ENCODE measurements around the gene CABP4. TPM values are rescaled to one million over a fixed set of nuclear protein-coding genes. Genes with fewer than 3 reads are reported as not detected.

The CABP4 gene
- total and polyA plus RNA-seq, 10 of the 15 experiments (the other 5 are each of a cell fraction or from before 2014, with no cell fraction given): 0.04 to 0.41 (median 0.14) TPM; not detected in 2

DNA sequence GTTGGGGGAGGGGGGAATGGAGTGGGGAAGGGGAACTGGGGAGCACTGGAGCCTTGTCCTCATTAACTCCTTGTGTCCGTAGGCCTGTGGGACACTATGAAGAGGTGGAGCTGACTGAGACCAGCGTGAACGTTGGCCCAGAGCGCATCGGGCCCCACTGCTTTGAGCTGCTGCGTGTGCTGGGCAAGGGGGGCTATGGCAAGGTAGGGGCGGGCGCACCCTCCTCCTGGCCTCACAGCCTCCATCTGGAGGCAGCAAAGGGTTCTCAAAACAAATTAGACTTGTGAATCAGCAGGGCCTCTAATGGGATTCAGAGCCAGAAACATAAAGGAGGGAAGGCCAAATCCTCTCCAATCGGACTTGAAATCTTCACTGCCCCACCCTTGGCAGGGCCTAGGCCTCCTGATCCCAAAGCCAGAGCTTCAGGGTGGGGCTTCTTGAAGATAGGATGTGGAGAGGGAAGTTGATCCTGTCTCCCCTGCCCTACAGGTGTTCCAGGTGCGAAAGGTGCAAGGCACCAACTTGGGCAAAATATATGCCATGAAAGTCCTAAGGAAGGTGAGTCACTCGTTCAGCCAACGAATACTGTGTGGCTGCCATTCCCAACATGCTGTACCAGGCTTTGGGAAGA, 26.0 kb upstream of the CABP4 start:
- intact Hi-C loops (cut with micrococcal nuclease; ENCODE audit: unreplicated experiment): no loop called here
- no peak overlapping the region for H2AFZ ChIP-seq (ENCODE audit: control insufficient read depth, low read depth, low read length)

More for the DNA sequence above, 26.0 kb upstream of the CABP4 start:
- WGBS (ENCODE audit: insufficient coverage, insufficient replicate concordance, low lambda C conversion rate, missing lambda C conversion rate): 33% methylated on average over 12 of the region's 12 CpGs
- Histone ChIP-seq H4K20me1 (ENCODE audit: control insufficient read depth, insufficient read depth) (no peaks in the 10 kb centered on the region), H3K36me3 (ENCODE audit: control insufficient read depth in 2 of 2, insufficient read depth in 2 of 2, low read length in 1 of 2) (peaks cover 2 to 5% of the 10 kb centered on the region in 2 experiments; a peak in 3 of 4 replicates), H3K27ac (ENCODE audit: control insufficient read depth, insufficient read depth) (peak overlapping the region; percentile 69), H3K79me2 (ENCODE audit: control insufficient read depth, insufficient read depth, low read length) (peaks cover 24% of the 10 kb centered on the region), H3K4me2 (ENCODE audit: control insufficient read depth, insufficient read depth) (peak overlapping the region; percentile 81), H3K4me1 (ENCODE audit: control insufficient read depth, insufficient read depth, low read length) (peaks cover 7% of the 10 kb centered on the region), H3K9me3 (replicated peaks; ENCODE audit: control insufficient read depth, insufficient read depth, low read length) (no peaks in the 10 kb centered on the region), H3K27me3 (replicated peaks in 1 of 2; ENCODE audit: control insufficient read depth in 2 of 2, insufficient read depth in 2 of 2, low read length in 1 of 2) (no peaks in the 10 kb centered on the region), H3K4me3 (peak overlapping the region; percentile 100), H3K9ac (ENCODE audit: control insufficient read depth, insufficient read depth, low read length) (peak overlapping the region; percentile 93)
- ChIA-PET SMC1A (ENCODE audit: uncharacterized antibody, unreplicated experiment) (interaction anchor here (1.0 to 1.7 kb wide), 2 partner anchors 28 to 30 kb away, joined by 3 to 10 read pairs; partner anchors contain the start of gene PPP1CA), POLR2A (interaction anchor here (0.6 to 4.4 kb wide), 15 partner anchors 9 to 76 kb away, joined by 3 to 28 read pairs (median 4); partner anchors contain the start of genes AIP, CORO1B, PPP1CA and PTPRCAP), CTCF (interaction anchor here (1.1 to 1.2 kb wide), 3 partner anchors 8 to 199 kb away, joined by 3 to 4 read pairs (median 3); partner anchors contain the start of genes PPP1CA and PTPRCAP), RAD21 (ENCODE audit: unreplicated experiment) (interaction anchor here (1.3 to 2.1 kb wide), 5 partner anchors 8 to 83 kb away, joined by 3 to 8 read pairs (median 5); partner anchors contain the start of genes PTPRCAP and TBC1D10C)
- TF ChIP-seq EGR1 (IDR thresholded peaks at IDR 0.05; ENCODE audit: borderline replicate concordance in 1 of 2, low read depth in 2 of 2, low read length in 2 of 2) (no peak), POLR2A (IDR thresholded peaks at IDR 0.05; ENCODE audit: low read depth, low read length) (no peak; the same call in 1 of the 2 replicates), POLR2AphosphoS5 (IDR thresholded peaks at IDR 0.05; ENCODE audit: low read length) (peak; percentile 59; the same call in 1 of the 2 replicates), EZH2 (IDR thresholded peaks at IDR 0.05; ENCODE audit: borderline replicate concordance, control insufficient read depth, low read depth, low read length) (no peak), TAF1 (IDR thresholded peaks at IDR 0.05; ENCODE audit: borderline replicate concordance, low read depth, low read length) (no peak)
- TF ChIP-seq, protein P1, sequence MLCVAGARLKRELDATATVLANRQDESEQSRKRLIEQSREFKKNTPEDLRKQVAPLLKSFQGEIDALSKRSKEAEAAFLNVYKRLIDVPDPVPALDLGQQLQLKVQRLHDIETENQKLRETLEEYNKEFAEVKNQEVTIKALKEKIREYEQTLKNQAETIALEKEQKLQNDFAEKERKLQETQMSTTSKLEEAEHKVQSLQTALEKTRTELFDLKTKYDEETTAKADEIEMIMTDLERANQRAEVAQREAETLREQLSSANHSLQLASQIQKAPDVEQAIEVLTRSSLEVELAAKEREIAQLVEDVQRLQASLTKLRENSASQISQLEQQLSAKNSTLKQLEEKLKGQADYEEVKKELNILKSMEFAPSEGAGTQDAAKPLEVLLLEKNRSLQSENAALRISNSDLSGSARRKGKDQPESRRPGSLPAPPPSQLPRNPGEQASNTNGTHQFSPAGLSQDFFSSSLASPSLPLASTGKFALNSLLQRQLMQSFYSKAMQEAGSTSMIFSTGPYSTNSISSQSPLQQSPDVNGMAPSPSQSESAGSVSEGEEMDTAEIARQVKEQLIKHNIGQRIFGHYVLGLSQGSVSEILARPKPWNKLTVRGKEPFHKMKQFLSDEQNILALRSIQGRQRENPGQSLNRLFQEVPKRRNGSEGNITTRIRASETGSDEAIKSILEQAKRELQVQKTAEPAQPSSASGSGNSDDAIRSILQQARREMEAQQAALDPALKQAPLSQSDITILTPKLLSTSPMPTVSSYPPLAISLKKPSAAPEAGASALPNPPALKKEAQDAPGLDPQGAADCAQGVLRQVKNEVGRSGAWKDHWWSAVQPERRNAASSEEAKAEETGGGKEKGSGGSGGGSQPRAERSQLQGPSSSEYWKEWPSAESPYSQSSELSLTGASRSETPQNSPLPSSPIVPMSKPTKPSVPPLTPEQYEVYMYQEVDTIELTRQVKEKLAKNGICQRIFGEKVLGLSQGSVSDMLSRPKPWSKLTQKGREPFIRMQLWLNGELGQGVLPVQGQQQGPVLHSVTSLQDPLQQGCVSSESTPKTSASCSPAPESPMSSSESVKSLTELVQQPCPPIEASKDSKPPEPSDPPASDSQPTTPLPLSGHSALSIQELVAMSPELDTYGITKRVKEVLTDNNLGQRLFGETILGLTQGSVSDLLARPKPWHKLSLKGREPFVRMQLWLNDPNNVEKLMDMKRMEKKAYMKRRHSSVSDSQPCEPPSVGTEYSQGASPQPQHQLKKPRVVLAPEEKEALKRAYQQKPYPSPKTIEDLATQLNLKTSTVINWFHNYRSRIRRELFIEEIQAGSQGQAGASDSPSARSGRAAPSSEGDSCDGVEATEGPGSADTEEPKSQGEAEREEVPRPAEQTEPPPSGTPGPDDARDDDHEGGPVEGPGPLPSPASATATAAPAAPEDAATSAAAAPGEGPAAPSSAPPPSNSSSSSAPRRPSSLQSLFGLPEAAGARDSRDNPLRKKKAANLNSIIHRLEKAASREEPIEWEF (IDR thresholded peaks at IDR 0.05; ENCODE audit: insufficient replicate concordance, low read depth, low read length): no peak
- TF ChIP-seq, protein P2, sequence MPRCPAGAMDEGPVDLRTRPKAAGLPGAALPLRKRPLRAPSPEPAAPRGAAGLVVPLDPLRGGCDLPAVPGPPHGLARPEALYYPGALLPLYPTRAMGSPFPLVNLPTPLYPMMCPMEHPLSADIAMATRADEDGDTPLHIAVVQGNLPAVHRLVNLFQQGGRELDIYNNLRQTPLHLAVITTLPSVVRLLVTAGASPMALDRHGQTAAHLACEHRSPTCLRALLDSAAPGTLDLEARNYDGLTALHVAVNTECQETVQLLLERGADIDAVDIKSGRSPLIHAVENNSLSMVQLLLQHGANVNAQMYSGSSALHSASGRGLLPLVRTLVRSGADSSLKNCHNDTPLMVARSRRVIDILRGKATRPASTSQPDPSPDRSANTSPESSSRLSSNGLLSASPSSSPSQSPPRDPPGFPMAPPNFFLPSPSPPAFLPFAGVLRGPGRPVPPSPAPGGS (IDR thresholded peaks at IDR 0.05; ENCODE audit: borderline replicate concordance, insufficient read depth, low read depth, low read length, poor library complexity, severe bottlenecking): no peak
- TF ChIP-seq, protein P3, sequence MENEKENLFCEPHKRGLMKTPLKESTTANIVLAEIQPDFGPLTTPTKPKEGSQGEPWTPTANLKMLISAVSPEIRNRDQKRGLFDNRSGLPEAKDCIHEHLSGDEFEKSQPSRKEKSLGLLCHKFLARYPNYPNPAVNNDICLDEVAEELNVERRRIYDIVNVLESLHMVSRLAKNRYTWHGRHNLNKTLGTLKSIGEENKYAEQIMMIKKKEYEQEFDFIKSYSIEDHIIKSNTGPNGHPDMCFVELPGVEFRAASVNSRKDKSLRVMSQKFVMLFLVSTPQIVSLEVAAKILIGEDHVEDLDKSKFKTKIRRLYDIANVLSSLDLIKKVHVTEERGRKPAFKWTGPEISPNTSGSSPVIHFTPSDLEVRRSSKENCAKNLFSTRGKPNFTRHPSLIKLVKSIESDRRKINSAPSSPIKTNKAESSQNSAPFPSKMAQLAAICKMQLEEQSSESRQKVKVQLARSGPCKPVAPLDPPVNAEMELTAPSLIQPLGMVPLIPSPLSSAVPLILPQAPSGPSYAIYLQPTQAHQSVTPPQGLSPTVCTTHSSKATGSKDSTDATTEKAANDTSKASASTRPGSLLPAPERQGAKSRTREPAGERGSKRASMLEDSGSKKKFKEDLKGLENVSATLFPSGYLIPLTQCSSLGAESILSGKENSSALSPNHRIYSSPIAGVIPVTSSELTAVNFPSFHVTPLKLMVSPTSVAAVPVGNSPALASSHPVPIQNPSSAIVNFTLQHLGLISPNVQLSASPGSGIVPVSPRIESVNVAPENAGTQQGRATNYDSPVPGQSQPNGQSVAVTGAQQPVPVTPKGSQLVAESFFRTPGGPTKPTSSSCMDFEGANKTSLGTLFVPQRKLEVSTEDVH (IDR thresholded peaks at IDR 0.05; ENCODE audit: low read depth, partially characterized antibody): no peak
- ATAC-seq (peak; percentile 1; the same call in 2 of the 3 replicates), DNase-seq (ENCODE audit: low read depth, low spot score) (no peak), FAIRE-seq (no peak)
- in situ Hi-C loops (cut with MboI): no loop called here
- BruUV-seq (replicated peaks): TSS peak; percentile 68

Data from GM12878 (cell line).